Astrocyte (in vitro differentiated cells and primary cell): ENCODE data around the gene MT1M. TPM values are rescaled to one million over a fixed set of nuclear protein-coding genes. Genes with fewer than 3 reads are reported as not detected.
"Not testable (repeated sequence)": the region's sequence is repeated elsewhere in the genome, so short reads cannot be mapped to it uniquely, and the experiment has no call there.

Experiments
- DNase-seq: peaks from one replicate; pipeline ENCODE4 v3.0.0-alpha.2; 2010; ENCODE audit warnings: low read depth
- FAIRE-seq: peaks from 2 replicates; lab custom pipeline; 2011; peaks lifted over from hg19 to GRCh38; lab: Jason Lieb, UNC
- H2AFZ ChIP-seq: 2 replicates; pipeline ENCODE4 v1.6.0; 2012; ENCODE audit warnings: low read depth, low read length, inconsistent platforms
- H3K27ac ChIP-seq: 2 replicates; pipeline ENCODE4 v1.5.1; 2011; ENCODE audit warnings: low read depth, low read length, inconsistent platforms
- H3K27me3 ChIP-seq: 2 replicates; pipeline ENCODE4 v1.6.0; 2011; ENCODE audit warnings: low read length, inconsistent platforms; ENCODE audit not compliant: insufficient read depth
- H3K36me3 ChIP-seq: 2 replicates; pipeline ENCODE4 v1.5.1; 2011; ENCODE audit warnings: low read length, inconsistent platforms; ENCODE audit not compliant: insufficient read depth
- H3K4me1 ChIP-seq: 2 replicates; pipeline ENCODE4 v1.5.1; 2011; ENCODE audit warnings: low read length, inconsistent platforms; ENCODE audit not compliant: insufficient read depth
- H3K4me2 ChIP-seq: 2 replicates; pipeline ENCODE4 v1.6.0; 2012; ENCODE audit warnings: low read length, inconsistent platforms
- H3K4me3 ChIP-seq: 2 replicates; pipeline ENCODE4 v1.5.1; 2011; ENCODE audit warnings: low read depth, mild to moderate bottlenecking, low read length, inconsistent platforms; ENCODE audit not compliant: insufficient read depth
- H3K79me2 ChIP-seq: 2 replicates; pipeline ENCODE4 v1.6.0; 2012; ENCODE audit warnings: mild to moderate bottlenecking, low read length, inconsistent platforms; ENCODE audit not compliant: insufficient read depth
- H3K9ac ChIP-seq: 2 replicates; pipeline ENCODE4 v1.6.0; 2012; ENCODE audit warnings: mild to moderate bottlenecking, low read length, inconsistent platforms
- H3K9me3 ChIP-seq: 2 replicates; pipeline ENCODE4 v1.5.1; 2012; ENCODE audit warnings: low read depth, mild to moderate bottlenecking, low read length, inconsistent platforms; ENCODE audit not compliant: insufficient read depth
- H4K20me1 ChIP-seq: 2 replicates; pipeline ENCODE4 v1.6.0; 2012; ENCODE audit warnings: low read length, inconsistent platforms; ENCODE audit not compliant: insufficient read depth
- H3K27ac Mint-ChIP-seq: one replicate; pipeline ENCODE4 v1.8.0; 2021; ENCODE audit warnings: mild to moderate bottlenecking, mixed read lengths; ENCODE audit not compliant: unreplicated experiment
- H3K27me3 Mint-ChIP-seq: one replicate; pipeline ENCODE4 v1.8.0; 2021; ENCODE audit warnings: low read depth, mixed read lengths; ENCODE audit not compliant: unreplicated experiment
- H3K36me3 Mint-ChIP-seq: one replicate; pipeline ENCODE4 v1.8.0; 2021; ENCODE audit warnings: low read depth, mixed read lengths; ENCODE audit not compliant: unreplicated experiment
- H3K4me1 Mint-ChIP-seq: one replicate; pipeline ENCODE4 v1.8.0; 2021; ENCODE audit warnings: low read depth, mixed read lengths; ENCODE audit not compliant: unreplicated experiment
- H3K4me3 Mint-ChIP-seq: one replicate; pipeline ENCODE4 v1.8.0; 2021; ENCODE audit warnings: mild to moderate bottlenecking, moderate library complexity, mixed read lengths; ENCODE audit not compliant: unreplicated experiment
- H3K9me3 Mint-ChIP-seq: one replicate; pipeline ENCODE4 v1.8.0; 2021; ENCODE audit warnings: mild to moderate bottlenecking, mixed read lengths; ENCODE audit not compliant: unreplicated experiment
- CTCF ChIP-seq: IDR thresholded peaks from 2 replicates; pipeline ENCODE4 v1.5.1; 2011; ENCODE audit warnings: low read depth, mild to moderate bottlenecking, inconsistent platforms, low read length, moderate library complexity; ENCODE audit not compliant: insufficient read depth
- EZH2 ChIP-seq: IDR thresholded peaks from 2 replicates; pipeline ENCODE4 v1.6.1; 2012; ENCODE audit warnings: mild to moderate bottlenecking, low read length, inconsistent platforms; ENCODE audit not compliant: insufficient read depth
- total RNA-seq: library from RNA; stranded (reverse); gene quantifications from 2 replicates; pipeline ENCODE4 v1.2.1, GENCODE V29; 2021

The MT1M gene
- total RNA-seq, 1 donor from 2014 or later = not detected

GRCh38 chr16:56670620-56670934 is 38.1 kb downstream of the MT1M start:
- Histone ChIP-seq H3K36me3 (no peaks in the 10 kb centered on the region), H2AFZ (no peak overlapping the region), H3K4me3 (no peak overlapping the region), H3K4me1 (peaks cover 5% of the 10 kb centered on the region), H3K4me2 (no peak overlapping the region), H3K79me2 (no peaks in the 10 kb centered on the region), H3K27ac (no peak overlapping the region), H4K20me1 (peaks cover 4% of the 10 kb centered on the region), H3K27me3 (peaks cover 90% of the 10 kb centered on the region), H3K9ac (no peak overlapping the region), H3K9me3 (peaks cover 2% of the 10 kb centered on the region)
- TF ChIP-seq CTCF (no peak), EZH2 (no peak)
- peaks cover 96% of the 10 kb centered on the region for H3K27me3 Mint-ChIP-seq
- DNase-seq (no peak), FAIRE-seq (no peak)
- peaks cover 2% of the 10 kb centered on the region for H3K36me3 Mint-ChIP-seq
- peaks cover 4% of the 10 kb centered on the region for H3K4me1 Mint-ChIP-seq
- H3K27ac Mint-ChIP-seq = no peak overlapping the region
- H3K4me3 Mint-ChIP-seq = no peak overlapping the region
- H3K9me3 Mint-ChIP-seq = peaks cover 11% of the 10 kb centered on the region

- not testable (repeated sequence) for H2AFZ ChIP-seq, H3K4me2 ChIP-seq, H3K4me1 Mint-ChIP-seq, DNase-seq, H3K9ac ChIP-seq, H3K4me3 ChIP-seq, H3K4me3 Mint-ChIP-seq, H4K20me1 ChIP-seq, H3K9me3 ChIP-seq, H3K79me2 ChIP-seq, H3K27ac ChIP-seq, H3K27ac Mint-ChIP-seq, H3K36me3 Mint-ChIP-seq, H3K36me3 ChIP-seq, FAIRE-seq
- Histone ChIP-seq H3K27me3 (peaks cover 85% of the 10 kb centered on the region), H3K4me1 (peaks cover 11% of the 10 kb centered on the region)
- H3K27me3 Mint-ChIP-seq = peaks cover 94% of the 10 kb centered on the region
- H3K9me3 Mint-ChIP-seq = peaks cover 11% of the 10 kb centered on the region
Measured at GRCh38 chr16:56671691-56672090, 39.2 kb downstream of the MT1M start.

- not testable (repeated sequence) for H3K4me2 ChIP-seq, H3K27ac ChIP-seq, H3K27ac Mint-ChIP-seq, H3K4me3 ChIP-seq, H3K79me2 ChIP-seq, H3K4me3 Mint-ChIP-seq, H3K4me1 Mint-ChIP-seq, FAIRE-seq, H3K9me3 ChIP-seq, H4K20me1 ChIP-seq, H3K36me3 ChIP-seq, H3K36me3 Mint-ChIP-seq, H2AFZ ChIP-seq, H3K9ac ChIP-seq, DNase-seq
- peaks cover 84% of the 10 kb centered on the region for H3K27me3 ChIP-seq
- H3K27me3 Mint-ChIP-seq = peaks cover 94% of the 10 kb centered on the region
- peaks cover 11% of the 10 kb centered on the region for H3K9me3 Mint-ChIP-seq
- H3K4me1 ChIP-seq = peaks cover 11% of the 10 kb centered on the region
Measured at GRCh38 chr16:56672171-56672570, 39.7 kb downstream of the MT1M start.
